Vagina (tissue), 2 donors: Measurements from ENCODE around the gene SLC25A48.

Experiments
- POLR2A ChIP-seq, 2 donors: fragments of 450-650 bp; IDR thresholded peaks; one replicate each; pipeline ENCODE4 v1.6.1; 2017; ENCODE audit warnings: antibody characterized with exemption in 2 of 2, mild to moderate bottlenecking in 2 of 2, moderate library complexity in 2 of 2
- POLR2AphosphoS5 ChIP-seq, 2 donors: sonication (generic); formaldehyde crosslinking; IDR thresholded peaks; one replicate each; pipeline ENCODE4 v1.9.0; 2017; ENCODE audit warnings: antibody characterized with exemption in 2 of 2, mild to moderate bottlenecking in 2 of 2, low read depth in 1 of 2; ENCODE audit not compliant: insufficient read depth in 1 of 2
- TF ChIP-seq, protein P1 (sequence below), 3 experiments: fragments of 450-650 bp in 2 of 3; fragments of 200-600 bp in 1 of 3; sonication (generic) in 1 of 3; IDR thresholded peaks; one replicate each; pipeline ENCODE4 v1.5.1; 2017 to 2019; ENCODE audit warnings: antibody characterized with exemption in 3 of 3, mild to moderate bottlenecking in 2 of 3, moderate library complexity in 2 of 3

DNA sequence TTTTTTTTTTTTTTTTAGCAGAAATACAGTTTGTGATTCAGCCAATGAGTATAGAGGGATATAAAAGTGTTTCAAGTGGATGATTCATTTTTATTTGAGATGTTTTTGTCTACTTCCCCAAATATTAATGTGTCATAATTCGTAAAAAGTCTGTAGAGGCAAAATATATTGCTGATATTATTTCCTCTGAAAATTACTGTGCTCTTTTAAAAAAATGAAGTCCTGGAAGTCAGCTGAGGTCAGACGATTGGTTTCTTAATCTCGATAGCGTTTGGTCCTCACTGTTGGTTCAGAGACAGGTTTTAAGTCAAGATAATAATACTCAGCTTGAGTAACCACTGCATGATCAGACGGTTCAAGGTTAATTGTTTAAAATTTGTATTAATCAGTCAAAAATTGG lies 41.7 kb downstream of the SLC25A48 start:
- TF ChIP-seq POLR2A (IDR thresholded peaks at IDR 0.05) (no peak), POLR2AphosphoS5 (IDR thresholded peaks at IDR 0.05; ENCODE audit: insufficient read depth in 1 of 2, low read depth in 1 of 2) (no peak)
- TF ChIP-seq, protein P1, sequence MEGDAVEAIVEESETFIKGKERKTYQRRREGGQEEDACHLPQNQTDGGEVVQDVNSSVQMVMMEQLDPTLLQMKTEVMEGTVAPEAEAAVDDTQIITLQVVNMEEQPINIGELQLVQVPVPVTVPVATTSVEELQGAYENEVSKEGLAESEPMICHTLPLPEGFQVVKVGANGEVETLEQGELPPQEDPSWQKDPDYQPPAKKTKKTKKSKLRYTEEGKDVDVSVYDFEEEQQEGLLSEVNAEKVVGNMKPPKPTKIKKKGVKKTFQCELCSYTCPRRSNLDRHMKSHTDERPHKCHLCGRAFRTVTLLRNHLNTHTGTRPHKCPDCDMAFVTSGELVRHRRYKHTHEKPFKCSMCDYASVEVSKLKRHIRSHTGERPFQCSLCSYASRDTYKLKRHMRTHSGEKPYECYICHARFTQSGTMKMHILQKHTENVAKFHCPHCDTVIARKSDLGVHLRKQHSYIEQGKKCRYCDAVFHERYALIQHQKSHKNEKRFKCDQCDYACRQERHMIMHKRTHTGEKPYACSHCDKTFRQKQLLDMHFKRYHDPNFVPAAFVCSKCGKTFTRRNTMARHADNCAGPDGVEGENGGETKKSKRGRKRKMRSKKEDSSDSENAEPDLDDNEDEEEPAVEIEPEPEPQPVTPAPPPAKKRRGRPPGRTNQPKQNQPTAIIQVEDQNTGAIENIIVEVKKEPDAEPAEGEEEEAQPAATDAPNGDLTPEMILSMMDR (IDR thresholded peaks at IDR 0.05), result no peak
